Aorta (tissue), 5 donors: Measurements from ENCODE around the gene TRAM2. TPM values are rescaled to one million over a fixed set of nuclear protein-coding genes. Genes with fewer than 3 reads are reported as not detected.
A peak's percentile ranks its signal among the peaks of the same experiment; 100 is the strongest.

Source experiments
- ATAC-seq: fragments of 200-7000 bp; cut with Tn5 transposase; one replicate; pipeline ENCODE4 v1.9.1; 2022; ENCODE audit warnings: moderate library complexity; ENCODE audit not compliant: low FRiP score
- DNase-seq, 2 donors: peaks; one replicate each; pipeline ENCODE4 v3.0.0-alpha.2; 2020
- H3K27ac ChIP-seq, 2 donors: one replicate each; pipeline ENCODE4 v1.5.1; 2013; ENCODE audit warnings: low read length in 2 of 2, mild to moderate bottlenecking in 2 of 2, moderate library complexity in 2 of 2, control low read depth in 1 of 2, inconsistent platforms in 1 of 2, low read depth in 1 of 2
- H3K27me3 ChIP-seq, 2 donors: one replicate each; pipeline ENCODE4 v1.6.1; 2013; ENCODE audit warnings: control low read depth in 1 of 2, low read length in 1 of 2, mild to moderate bottlenecking in 1 of 2, moderate library complexity in 1 of 2; ENCODE audit not compliant: insufficient read depth in 2 of 2, control insufficient read depth in 1 of 2
- H3K36me3 ChIP-seq, 2 donors: one replicate each; pipeline ENCODE4 v1.6.1; 2013; ENCODE audit warnings: control low read depth in 1 of 2, low read length in 1 of 2, mild to moderate bottlenecking in 1 of 2; ENCODE audit not compliant: insufficient read depth in 2 of 2, control insufficient read depth in 1 of 2
- H3K4me1 ChIP-seq, 2 donors: one replicate each; pipeline ENCODE4 v1.6.1; 2013; ENCODE audit warnings: low read length in 2 of 2, control low read depth in 1 of 2, mild to moderate bottlenecking in 1 of 2, moderate library complexity in 1 of 2; ENCODE audit not compliant: insufficient read depth in 2 of 2, control insufficient read depth in 1 of 2
- H3K4me3 ChIP-seq, 2 donors: one replicate each; pipeline ENCODE4 v1.5.1; 2013; ENCODE audit warnings: low read length in 2 of 2, control low read depth in 1 of 2, mild to moderate bottlenecking in 1 of 2
- H3K9me3 ChIP-seq: one replicate; pipeline ENCODE4 v1.6.1; 2013; ENCODE audit warnings: mild to moderate bottlenecking, low read length; ENCODE audit not compliant: control insufficient read depth
- WGBS, 2 donors: extraction: QIAGEN DNeasy Blood & Tissue Kit; methylation state at CpG; one replicate each; pipeline ENCODE4 v1.1.7; 2013; 5-methylcytosine and 5-hydroxymethylcytosine counted together
- intact Hi-C, 2 donors: fragments of 100-400 bp; cut with DNase I; formaldehyde crosslinking; loops; one replicate each; pipeline versions ENCODE4 v1.14.2 to v1.15.0; 2022
- polyA plus RNA-seq, 2 donors: library from polyadenylated mRNA; stranded (reverse); fragments of 200-250 nt; gene quantifications; one replicate each; pipeline ENCODE4 v1.2.3, GENCODE V29; 2013
- total RNA-seq, 2 donors: library from RNA; stranded (reverse); fragmentation: NEBNext Ultra II Directional; extraction: Animal tissue kit (Norgen Biotek cat#: 25700); gene quantifications; one replicate each; pipeline ENCODE4 v1.2.1, GENCODE V29; 2021
- donor health status: healthy with polysubstance abuse.
- donor health status: Bipolar disorder and iron deficiency.
- donor health status: DM: no; HTN: no; CAD: no.
- donor health status: DM: no; HTN: no; CAD: no.
- donor health status: DM: yes; HTN: yes; CAD: no.

Gene TRAM2
- total and polyA plus RNA-seq, 4 donors, result 7.5 to 39.5 (median 30.3) TPM

DNA sequence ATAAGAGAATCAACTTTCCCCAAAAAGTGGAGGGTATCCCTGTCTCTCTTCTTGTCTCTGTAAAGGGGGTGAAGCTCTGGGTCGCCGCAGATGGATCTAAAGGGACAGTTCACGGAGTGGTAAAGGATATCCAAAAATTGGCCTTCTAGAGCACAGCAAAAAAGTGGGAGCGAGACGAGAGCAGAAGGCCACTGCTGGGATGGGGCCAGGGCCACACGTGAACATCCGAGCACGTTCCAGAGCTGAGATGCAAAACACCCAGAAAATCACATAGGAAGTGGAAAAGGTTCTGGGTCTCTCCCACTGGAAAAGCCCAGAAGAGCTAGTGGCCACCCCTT is 837 bp downstream of the TRAM2 start:
- 5 to 6% methylated on average over 8 of the region's 8 CpGs for WGBS, 2 donors
- peaks cover 5 to 8% of the 10 kb centered on the region in 2 donors for H3K4me1 ChIP-seq

DNA sequence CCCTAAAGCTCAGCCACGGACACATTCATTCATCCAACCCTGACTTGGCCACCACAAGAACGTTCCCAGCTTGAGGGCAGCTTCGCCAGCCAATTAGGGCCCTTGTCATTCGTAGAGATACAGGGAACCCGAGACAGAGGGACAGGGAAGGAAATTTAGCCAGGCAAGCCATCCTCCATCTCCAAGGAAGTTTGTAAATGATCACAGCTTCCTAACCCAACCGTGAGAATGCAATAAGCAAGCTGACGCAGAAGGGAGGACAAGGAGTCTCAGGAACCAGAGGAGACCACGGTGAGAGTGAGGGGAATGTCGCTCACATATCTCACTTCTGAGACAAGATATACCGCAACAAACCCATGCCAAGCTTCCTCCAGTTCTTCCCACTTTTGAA is 1.4 kb downstream of the TRAM2 start:
- DNase-seq (no peak), ATAC-seq (no peak)
- intact Hi-C loops, result loop anchor here in 1 of 2 donors (5.0 kb wide), 1 partner anchor 73 kb away; no protein-coding TSS in a partner anchor
- H3K27ac ChIP-seq, result peak overlapping the region; percentile 48 to 65
- peak overlapping the region; percentile 50 to 71 for H3K4me3 ChIP-seq
- no peaks in the 10 kb centered on the region for H3K27me3 ChIP-seq
- no peaks in the 10 kb centered on the region for H3K36me3 ChIP-seq
- H3K9me3 ChIP-seq, result no peaks in the 10 kb centered on the region
- WGBS, 2 donors, result 6 to 9% methylated on average over 10 of the region's 10 CpGs
- H3K4me1 ChIP-seq, result peaks cover 6 to 8% of the 10 kb centered on the region in 2 donors

More for the DNA sequence above, 837 bp downstream of the TRAM2 start:
- DNase-seq (peak in 1 of 2 donors; percentile 53), ATAC-seq (no peak)
- peak overlapping the region; percentile 48 to 65 for H3K27ac ChIP-seq
- H3K36me3 ChIP-seq, result no peaks in the 10 kb centered on the region
- H3K9me3 ChIP-seq, result no peaks in the 10 kb centered on the region
- peak overlapping the region; percentile 50 to 71 for H3K4me3 ChIP-seq
- intact Hi-C loops, result loop anchor here (2.0 to 5.0 kb wide), 3 partner anchors 63 to 155 kb away; partner anchors contain the start of gene EFHC1 (in 1 of the 2)
- H3K27me3 ChIP-seq, result no peaks in the 10 kb centered on the region

DNA sequence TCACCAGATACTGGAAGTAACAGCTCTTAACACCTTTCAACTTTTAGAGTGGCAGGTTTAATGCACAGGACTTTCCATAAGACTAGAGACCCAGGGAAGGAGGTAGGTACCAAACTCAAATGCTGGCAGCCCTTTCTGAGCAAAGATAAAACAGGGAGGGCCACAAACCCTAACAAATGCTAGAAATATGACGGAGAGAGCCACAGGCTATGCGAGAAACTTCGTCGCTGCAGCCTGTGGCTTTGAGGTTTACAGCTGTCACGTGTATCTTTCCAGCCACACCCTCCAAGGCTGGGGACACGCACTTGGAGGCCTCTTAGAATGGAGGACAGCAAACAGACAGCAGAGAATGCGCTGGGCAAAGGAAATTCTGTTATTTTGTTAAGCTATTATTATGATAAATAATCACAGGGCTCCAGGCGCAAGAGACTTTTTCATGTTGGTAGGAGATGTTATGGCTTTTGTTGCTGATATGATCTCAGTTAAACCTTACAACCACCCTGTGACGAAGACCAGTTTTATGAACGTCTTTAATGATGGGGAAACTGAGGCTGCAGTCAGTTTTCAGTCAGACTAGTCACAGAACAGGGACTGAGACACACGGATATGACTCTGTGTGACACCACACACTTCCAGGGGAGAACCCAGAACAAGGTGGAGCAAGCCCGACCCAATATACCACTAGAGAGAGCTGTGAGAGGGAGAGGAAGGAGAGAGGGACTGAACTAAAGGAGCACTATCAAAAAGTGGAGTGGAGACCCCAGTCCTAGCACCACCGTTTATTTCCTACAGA is 2.0 kb downstream of the TRAM2 start:
- Histone ChIP-seq H3K9me3 (no peaks in the 10 kb centered on the region), H3K36me3 (no peaks in the 10 kb centered on the region), H3K27ac (peak overlapping the region; percentile 48 to 77), H3K27me3 (no peaks in the 10 kb centered on the region), H3K4me1 (peaks cover 6 to 8% of the 10 kb centered on the region in 2 donors), H3K4me3 (peak overlapping the region; percentile 15 to 71)
- WGBS, 2 donors, result 5% methylated on average over 13 of the region's 13 CpGs
- ATAC-seq (peak; percentile 60), DNase-seq (peak; percentile 81)
- intact Hi-C loops, result loop anchor here (5.0 kb wide), 3 partner anchors 58 to 153 kb away; partner anchors contain the start of gene EFHC1 (in 1 of the 2)

DNA sequence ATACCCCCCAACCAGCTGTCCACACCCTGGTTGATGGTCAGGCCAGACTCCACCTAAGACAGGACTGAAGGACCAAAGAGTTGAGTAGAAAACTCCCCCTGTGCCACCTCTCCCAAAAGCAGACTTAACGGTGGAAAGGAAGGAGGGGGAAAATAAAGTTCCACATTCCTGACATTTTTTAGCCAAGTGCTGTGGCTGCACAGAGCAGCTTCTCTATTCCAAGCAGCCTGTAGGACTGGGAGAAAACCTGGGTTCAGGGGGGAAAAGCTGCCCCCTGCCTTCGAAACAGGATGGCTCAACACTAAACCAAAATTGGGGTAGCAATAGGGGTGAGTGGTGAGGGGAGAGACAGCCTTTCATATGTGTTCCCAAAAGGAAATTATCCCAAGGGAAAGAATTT is 3.6 kb downstream of the TRAM2 start:
- no peak for ATAC-seq
- DNase-seq, result no peak
- Histone ChIP-seq H3K4me1 (peaks cover 7 to 8% of the 10 kb centered on the region in 2 donors), H3K4me3 (no peak overlapping the region), H3K27ac (peak overlapping the region in 1 of 2 donors; percentile 77), H3K27me3 (no peaks in the 10 kb centered on the region), H3K9me3 (no peaks in the 10 kb centered on the region), H3K36me3 (no peaks in the 10 kb centered on the region)
- intact Hi-C loops, result loop anchor here (5.0 kb wide), 3 partner anchors 56 to 151 kb away; partner anchors contain the start of gene EFHC1 (in 1 of the 2)
- 0 to 6% methylated on average over 2 of the region's 2 CpGs for whole genome bisulfite sequencing, 2 donors

DNA sequence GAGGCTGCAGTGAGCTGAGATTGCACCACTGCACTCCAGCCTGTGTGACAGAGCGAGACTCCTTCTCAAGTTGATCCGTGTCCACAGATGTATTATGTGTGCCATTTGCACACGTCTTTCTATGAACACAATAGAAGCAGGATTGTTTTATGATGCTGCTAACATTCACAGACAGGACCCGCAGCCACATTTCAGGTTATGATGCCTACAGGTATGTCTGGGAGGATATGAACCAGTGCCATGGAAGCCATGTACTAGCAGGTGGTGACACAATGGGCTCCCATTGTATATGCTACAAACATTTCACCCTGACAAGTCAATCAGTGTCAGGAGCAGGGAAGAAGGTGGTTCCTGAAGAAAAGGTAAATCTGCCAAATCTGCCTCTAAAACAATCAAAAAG is 4.3 kb downstream of the TRAM2 start:
- 77 to 80% methylated on average over 4 of the region's 4 CpGs for WGBS, 2 donors
- intact Hi-C loops, result loop anchor here (5.0 kb wide), 3 partner anchors 55 to 150 kb away; partner anchors contain the start of gene EFHC1 (in 1 of the 2)
- ATAC-seq (no peak), DNase-seq (no peak)
- Histone ChIP-seq H3K9me3 (no peaks in the 10 kb centered on the region), H3K4me3 (no peak overlapping the region), H3K27ac (peak overlapping the region; percentile 43 to 48), H3K36me3 (no peaks in the 10 kb centered on the region), H3K4me1 (peaks cover 7 to 8% of the 10 kb centered on the region in 2 donors), H3K27me3 (no peaks in the 10 kb centered on the region)

DNA sequence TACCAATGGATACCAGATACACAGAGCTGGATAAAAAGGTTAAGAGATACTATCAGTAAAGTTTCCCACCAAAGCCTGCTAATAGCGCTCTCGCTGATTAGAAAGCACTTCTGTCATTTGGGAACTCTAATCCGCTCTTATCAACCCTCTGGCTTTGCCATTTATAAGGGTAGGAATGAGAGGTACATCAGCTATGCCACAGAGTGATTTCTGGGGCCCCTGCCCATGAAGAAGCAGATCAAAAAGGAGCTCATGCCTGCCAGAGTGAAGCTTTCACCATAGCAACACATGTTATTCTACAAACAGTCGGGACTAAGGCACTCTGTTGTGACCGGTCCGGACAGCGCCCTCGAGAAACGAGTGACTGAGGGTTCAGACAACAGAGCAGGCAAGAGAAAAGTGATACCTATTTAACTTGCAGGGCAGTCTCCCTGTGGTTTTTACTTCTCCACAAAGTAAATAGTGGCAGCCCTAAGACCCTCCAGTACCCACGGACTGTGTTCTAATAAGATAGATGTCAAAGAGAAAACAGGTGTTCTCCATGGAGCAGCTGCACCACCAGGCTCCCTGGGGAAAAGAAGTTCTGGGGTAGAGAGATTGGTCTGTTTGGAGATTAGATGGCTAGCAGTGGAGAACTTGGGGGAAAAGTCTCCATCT is 5.6 kb downstream of the TRAM2 start:
- peak overlapping the region; percentile 53 to 86 for H3K27ac ChIP-seq
- no peaks in the 10 kb centered on the region for H3K36me3 ChIP-seq
- 9 to 12% methylated on average over 10 of the region's 10 CpGs for WGBS, 2 donors
- H3K4me1 ChIP-seq, result peaks cover 7 to 11% of the 10 kb centered on the region in 2 donors
- no peaks in the 10 kb centered on the region for H3K27me3 ChIP-seq
- H3K9me3 ChIP-seq, result no peaks in the 10 kb centered on the region
- no peak for ATAC-seq
- intact Hi-C loops, result loop anchor here (5.0 kb wide), 3 partner anchors 54 to 149 kb away; partner anchors contain the start of gene EFHC1 (in 1 of the 2)
- DNase-seq, result peak; percentile 61 to 78
- no peak overlapping the region for H3K4me3 ChIP-seq

DNA sequence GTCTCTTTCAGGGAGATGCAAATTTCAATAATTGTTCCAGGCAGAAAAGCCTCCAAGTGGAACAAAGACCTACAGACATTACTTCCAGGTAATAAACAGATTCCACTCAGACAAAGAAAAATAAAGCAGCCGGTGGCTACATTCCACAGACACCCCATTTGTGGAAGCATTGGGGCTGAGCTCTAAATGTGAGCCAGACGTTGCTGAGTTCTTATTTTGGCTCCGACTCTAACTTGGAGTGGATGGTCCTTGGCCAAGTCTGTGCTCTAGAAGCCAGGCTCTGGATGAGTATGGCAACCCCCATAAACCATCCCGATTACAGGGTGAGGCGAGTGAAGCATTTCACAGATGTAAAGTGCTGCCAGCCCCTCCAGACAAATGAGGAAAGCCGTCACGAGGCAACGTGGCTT is 6.6 kb downstream of the TRAM2 start:
- intact Hi-C loops, result loop anchor here (5.0 kb wide), 3 partner anchors 53 to 148 kb away; partner anchors contain the start of gene EFHC1 (in 1 of the 2)
- ATAC-seq (peak; percentile 49), DNase-seq (peak in 1 of 2 donors; percentile 70)
- WGBS, 2 donors, result 3 to 10% methylated on average over 8 of the region's 8 CpGs
- Histone ChIP-seq H3K4me3 (no peak overlapping the region), H3K36me3 (no peaks in the 10 kb centered on the region), H3K4me1 (peaks cover 9 to 15% of the 10 kb centered on the region in 2 donors), H3K9me3 (no peaks in the 10 kb centered on the region), H3K27ac (peak overlapping the region; percentile 47 to 53), H3K27me3 (no peaks in the 10 kb centered on the region)

DNA sequence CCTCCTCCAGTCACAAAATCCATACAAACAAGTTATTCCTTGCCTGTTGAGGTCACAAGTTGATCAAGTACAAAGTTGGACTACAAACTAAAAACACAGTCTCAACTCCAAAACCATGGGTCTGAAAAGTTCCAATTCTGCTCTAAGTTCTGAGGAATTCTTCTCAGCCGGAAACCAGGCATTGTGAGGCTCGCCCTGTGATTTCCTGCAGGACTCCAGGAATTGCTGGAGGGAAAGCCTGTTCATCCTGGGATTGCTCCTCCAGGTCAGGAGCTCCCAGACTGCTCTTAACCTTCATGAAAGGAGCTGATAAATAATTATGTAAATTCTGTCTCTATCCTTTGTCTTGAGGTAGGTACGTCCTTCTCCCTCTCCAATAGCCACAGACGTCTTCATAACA is 8.5 kb downstream of the TRAM2 start:
- Histone ChIP-seq H3K4me3 (no peak overlapping the region), H3K27ac (peak overlapping the region; percentile 47 to 82), H3K27me3 (no peaks in the 10 kb centered on the region), H3K9me3 (no peaks in the 10 kb centered on the region), H3K4me1 (peaks cover 9 to 15% of the 10 kb centered on the region in 2 donors), H3K36me3 (no peaks in the 10 kb centered on the region)
- intact Hi-C loops, result no loop called here
- 5 to 7% methylated on average over 4 of the region's 4 CpGs for WGBS, 2 donors
- DNase-seq (no peak), ATAC-seq (peak; percentile 1)
